HFFc6 (cell line): ENCODE results near the gene GCC1. TPM values are rescaled to one million over a fixed set of nuclear protein-coding genes. Genes with fewer than 3 reads are reported as not detected.

Experiments
- DNase-seq: peaks from one replicate; pipeline ENCODE4 v3.0.0-alpha.2; 2018
- H3K27ac Mint-ChIP-seq: 2 replicates; pipeline ENCODE4 v1.8.0; 2020; ENCODE audit warnings: mild to moderate bottlenecking, mixed read lengths
- H3K27me3 Mint-ChIP-seq: 2 replicates; pipeline ENCODE4 v1.8.0; 2021; ENCODE audit warnings: mild to moderate bottlenecking, moderate library complexity, mixed read lengths; ENCODE audit not compliant: insufficient read depth
- H3K36me3 Mint-ChIP-seq: 2 replicates; pipeline ENCODE4 v1.8.0; 2021; ENCODE audit warnings: low read depth, mixed read lengths
- H3K4me1 Mint-ChIP-seq: 2 replicates; pipeline ENCODE4 v1.8.0; 2020; ENCODE audit warnings: low read depth, mixed read lengths
- H3K4me3 Mint-ChIP-seq: 2 replicates; pipeline ENCODE4 v1.8.0; 2020; ENCODE audit warnings: mild to moderate bottlenecking, moderate library complexity, mixed read lengths
- H3K9me3 Mint-ChIP-seq: 2 replicates; pipeline ENCODE4 v1.8.0; 2020; ENCODE audit warnings: mild to moderate bottlenecking, mixed read lengths
- CTCF ChIP-seq: fragments of 200-600 bp; sonication (generic); IDR thresholded peaks from 2 replicates; pipeline ENCODE4 v1.5.0; 2021; ENCODE audit warnings: antibody characterized with exemption, mild to moderate bottlenecking
- total RNA-seq, 6 experiments: library from RNA; stranded (reverse); fragmentation: NEBNext Ultra II Directional; extraction: Animal tissue kit (Norgen Biotek cat#: 25700); gene quantifications; 2 replicates in 1 of 6; 3 replicates in 5 of 6; pipeline ENCODE4 v1.2.3, GENCODE V29; 2021

The GCC1 gene
- total RNA-seq, 6 experiments from 2014 or later, result 14.8 to 17.1 (median 16.1) TPM

- Mint-ChIP-seq H3K27ac (no peak overlapping the region), H3K9me3 (no peaks in the 10 kb centered on the region), H3K4me3 (no peak overlapping the region), H3K27me3 (peaks cover 51% of the 10 kb centered on the region), H3K36me3 (no peaks in the 10 kb centered on the region), H3K4me1 (no peaks in the 10 kb centered on the region; the same call in 1 of the 2 replicates)
- no peak for DNase-seq
- no peak for TF ChIP-seq CTCF
These were observed 31.3 kb upstream of the GCC1 start for GRCh38 chr7:127616724-127617123.

- Mint-ChIP-seq H3K9me3 (peaks cover 3% of the 10 kb centered on the region; the same call in 1 of the 2 replicates), H3K4me3 (no peak overlapping the region), H3K4me1 (no peaks in the 10 kb centered on the region), H3K27me3 (peaks cover 26% of the 10 kb centered on the region), H3K36me3 (no peaks in the 10 kb centered on the region), H3K27ac (no peak overlapping the region)
- DNase-seq, result no peak
- TF ChIP-seq CTCF, result no peak
These were observed 26.9 kb upstream of the GCC1 start for GRCh38 chr7:127612263-127612662.

DNA sequence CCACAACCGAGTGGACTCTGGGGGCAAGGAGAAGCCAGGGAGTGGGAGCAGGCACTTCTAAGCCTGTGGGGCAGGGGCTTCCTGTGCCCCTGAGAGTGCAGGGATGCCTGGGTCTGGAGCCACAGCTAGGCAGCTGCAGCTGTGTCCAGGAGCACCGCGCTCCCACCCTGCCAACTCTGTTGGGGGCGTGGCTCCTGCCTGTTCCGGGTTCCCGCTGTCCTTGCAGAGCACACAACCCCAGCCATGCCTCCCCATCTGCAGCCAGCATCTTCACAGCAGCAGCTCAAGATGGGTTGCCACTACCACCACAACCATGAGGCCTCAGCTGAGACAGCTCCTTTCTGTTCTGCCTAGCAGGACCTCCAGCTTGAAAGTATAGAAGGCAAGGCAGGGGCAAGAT is 23.9 kb upstream of the GCC1 start:
- no peak for TF ChIP-seq CTCF
- no peak for DNase-seq
- H3K4me1 Mint-ChIP-seq, result no peaks in the 10 kb centered on the region
- H3K36me3 Mint-ChIP-seq, result no peaks in the 10 kb centered on the region
- no peak overlapping the region for H3K4me3 Mint-ChIP-seq
- H3K27me3 Mint-ChIP-seq, result peaks cover 17% of the 10 kb centered on the region
- H3K27ac Mint-ChIP-seq, result no peak overlapping the region
- H3K9me3 Mint-ChIP-seq, result peaks cover 3% of the 10 kb centered on the region; the same call in 1 of the 2 replicates

GRCh38 chr7:127608446-127608845 is 23.1 kb upstream of the GCC1 start:
- Mint-ChIP-seq H3K27me3 (peaks cover 12% of the 10 kb centered on the region), H3K27ac (no peak overlapping the region), H3K9me3 (peaks cover 3% of the 10 kb centered on the region; the same call in 1 of the 2 replicates), H3K36me3 (no peaks in the 10 kb centered on the region), H3K4me3 (no peak overlapping the region), H3K4me1 (no peaks in the 10 kb centered on the region)
- no peak for TF ChIP-seq CTCF
- no peak for DNase-seq

DNA sequence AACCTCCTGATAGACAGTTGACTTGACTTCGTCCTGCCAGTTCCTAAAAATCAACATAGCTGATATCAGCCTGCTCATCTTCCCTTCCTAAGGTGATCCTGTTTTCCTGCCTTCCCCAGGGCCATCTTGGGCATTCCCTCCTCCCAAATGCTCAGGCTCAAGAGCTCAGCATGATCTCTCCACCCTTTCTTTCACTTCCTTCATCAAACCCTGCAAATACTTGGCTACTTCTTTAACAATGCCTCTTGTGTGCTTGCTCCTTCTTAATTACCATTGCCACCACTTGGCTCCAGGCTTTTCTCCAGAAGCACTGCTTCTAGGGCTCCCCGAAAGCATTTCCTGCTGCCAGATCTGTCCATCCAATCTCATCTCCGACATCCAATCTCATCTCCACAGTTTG is 15.5 kb upstream of the GCC1 start:
- H3K27me3 Mint-ChIP-seq, result peaks cover 15% of the 10 kb centered on the region; the same call in 1 of the 2 replicates
- no peak for TF ChIP-seq CTCF
- no peaks in the 10 kb centered on the region for H3K36me3 Mint-ChIP-seq
- DNase-seq, result no peak
- no peaks in the 10 kb centered on the region for H3K9me3 Mint-ChIP-seq
- H3K4me1 Mint-ChIP-seq, result no peaks in the 10 kb centered on the region
- no peak overlapping the region for H3K4me3 Mint-ChIP-seq
- no peak overlapping the region for H3K27ac Mint-ChIP-seq

DNA sequence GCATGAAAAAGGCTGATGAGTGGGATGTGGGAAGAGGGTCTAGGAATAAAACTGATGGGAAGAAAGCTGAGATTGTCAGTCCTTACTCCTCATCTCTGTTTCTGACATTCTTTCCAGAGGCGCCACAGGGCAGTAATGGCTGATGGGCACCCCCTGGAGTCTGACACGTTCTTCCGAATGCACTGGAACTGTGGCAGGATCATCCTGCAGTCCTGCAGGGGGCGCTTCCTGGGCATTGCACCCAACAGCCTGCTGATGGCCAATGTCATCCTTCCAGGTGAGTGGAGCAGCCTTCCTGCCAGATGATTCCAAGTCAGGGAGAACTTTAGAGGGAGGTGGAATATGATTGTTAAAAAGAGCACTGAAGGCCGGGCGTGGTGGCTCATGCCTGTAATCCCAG is 12.9 kb upstream of the GCC1 start:
- Mint-ChIP-seq H3K4me3 (no peak overlapping the region), H3K9me3 (no peaks in the 10 kb centered on the region), H3K27ac (no peak overlapping the region), H3K36me3 (no peaks in the 10 kb centered on the region), H3K27me3 (peaks cover 20% of the 10 kb centered on the region; the same call in 1 of the 2 replicates), H3K4me1 (no peaks in the 10 kb centered on the region)
- peak; percentile 12 for DNase-seq
- TF ChIP-seq CTCF, result peak; percentile 71
